Measurements from ENCODE around the gene GPC5.

- TF ChIP-seq POLR2A (IDR thresholded peaks at IDR 0.05; ENCODE audit: low read depth, low read length) (no peak), CTCF (IDR thresholded peaks at IDR 0.05; ENCODE audit: extremely low read depth in 1 of 2, insufficient read depth in 1 of 2, low read depth in 1 of 2, low read length in 2 of 2) (no peak), MYC (IDR thresholded peaks at IDR 0.05; ENCODE audit: low read depth, low read length) (no peak), EZH2 (IDR thresholded peaks at IDR 0.05; ENCODE audit: borderline replicate concordance, low read depth, low read length, severe bottlenecking) (no peak), MAX (IDR thresholded peaks at IDR 0.05; ENCODE audit: insufficient read depth, insufficient read length) (no peak), POLR2AphosphoS5 (IDR thresholded peaks at IDR 0.05; ENCODE audit: insufficient read depth, low read depth, low read length) (no peak), GATA2 (IDR thresholded peaks at IDR 0.05; ENCODE audit: insufficient read depth, insufficient read length, low read depth, low read length) (no peak), JUN (IDR thresholded peaks at IDR 0.05; ENCODE audit: borderline replicate concordance, insufficient read depth, insufficient read length, low read depth) (no peak), FOS (IDR thresholded peaks at IDR 0.05; ENCODE audit: borderline replicate concordance, insufficient read depth, low read length) (no peak)
Observed at GRCh38 chr13:92354583-92354982, 956.2 kb downstream of the GPC5 start.

Data from endothelial cell of umbilical vein (primary cell).